ENCODE results near the gene EPHB1.

DNA sequence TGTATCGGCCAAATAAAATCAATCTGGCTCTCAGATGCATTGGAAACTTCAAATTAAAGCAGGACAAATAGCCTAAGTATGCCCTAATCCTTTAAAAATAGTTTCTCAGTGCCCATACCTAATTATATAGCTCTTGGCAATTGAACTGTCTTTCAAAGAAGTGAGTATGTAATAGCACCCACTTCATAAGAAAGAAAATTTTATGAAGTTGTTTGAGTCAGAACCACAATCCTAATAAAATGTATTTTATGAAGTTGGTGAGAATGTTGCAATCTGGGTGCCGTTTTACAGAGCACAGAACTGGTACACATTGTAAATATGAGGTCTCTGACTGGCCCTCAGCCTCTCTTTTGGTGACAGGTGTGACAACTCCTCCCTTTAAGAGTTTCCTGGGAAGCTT, 45.4 kb downstream of the EPHB1 start:
- TF ChIP-seq CTCF (IDR thresholded peaks at IDR 0.05) = no peak
- no peak for TF ChIP-seq POLR2A (IDR thresholded peaks at IDR 0.05)
